Lower leg skin (tissue), 3 donors: ENCODE measurements around the gene IL20RA.

Experiments
- CTCF ChIP-seq, 3 donors: fragments of 450-650 bp; IDR thresholded peaks; one replicate each; pipeline ENCODE4 v1.5.1; 2016; ENCODE audit warnings: antibody characterized with exemption in 3 of 3, mild to moderate bottlenecking in 3 of 3, moderate library complexity in 2 of 3
- POLR2A ChIP-seq, 2 donors: fragments of 450-650 bp; IDR thresholded peaks; one replicate each; pipeline ENCODE4 v1.6.1; 2016 to 2017; ENCODE audit warnings: antibody characterized with exemption in 2 of 2, mild to moderate bottlenecking in 1 of 2, moderate library complexity in 1 of 2

GRCh38 chr6:136990242-136990578 lies 54.6 kb downstream of the IL20RA start:
- TF ChIP-seq CTCF (IDR thresholded peaks at IDR 0.05) (no peak), POLR2A (IDR thresholded peaks at IDR 0.05) (no peak)
